HEK293T (cell line): ENCODE results near the gene TCEAL4.

ENCODE experiments used
- ARNT ChIP-seq: fragments of 450-650 bp; IDR thresholded peaks from 2 replicates; pipeline ENCODE4 v1.6.1; 2017; ENCODE audit warnings: mild to moderate bottlenecking
- BHLHE40 ChIP-seq: fragments of 450-650 bp; IDR thresholded peaks from 2 replicates; pipeline ENCODE4 v1.6.1; 2016; ENCODE audit warnings: mild to moderate bottlenecking, moderate library complexity, borderline replicate concordance
- CTBP1 ChIP-seq: fragments of 450-650 bp; IDR thresholded peaks from 2 replicates; pipeline ENCODE4 v1.6.1; 2016; ENCODE audit warnings: borderline replicate concordance
- FOXA1 ChIP-seq: fragments of 450-650 bp; IDR thresholded peaks from 2 replicates; pipeline ENCODE4 v1.6.1; 2016; ENCODE audit warnings: mild to moderate bottlenecking
- FOXM1 ChIP-seq: fragments of 450-650 bp; IDR thresholded peaks from 2 replicates; pipeline ENCODE4 v1.6.1; 2017; ENCODE audit warnings: mild to moderate bottlenecking, borderline replicate concordance
- L3MBTL2 ChIP-seq: fragments of 450-650 bp; conservative IDR thresholded peaks from 2 replicates; pipeline ENCODE4 v1.6.1; 2016; ENCODE audit warnings: mild to moderate bottlenecking
- SP1 ChIP-seq: fragments of 450-650 bp; IDR thresholded peaks from 2 replicates; pipeline ENCODE4 v1.6.1; 2017
- TARDBP ChIP-seq: fragments of 450-650 bp; IDR thresholded peaks from 2 replicates; pipeline ENCODE4 v1.6.1; 2016

DNA sequence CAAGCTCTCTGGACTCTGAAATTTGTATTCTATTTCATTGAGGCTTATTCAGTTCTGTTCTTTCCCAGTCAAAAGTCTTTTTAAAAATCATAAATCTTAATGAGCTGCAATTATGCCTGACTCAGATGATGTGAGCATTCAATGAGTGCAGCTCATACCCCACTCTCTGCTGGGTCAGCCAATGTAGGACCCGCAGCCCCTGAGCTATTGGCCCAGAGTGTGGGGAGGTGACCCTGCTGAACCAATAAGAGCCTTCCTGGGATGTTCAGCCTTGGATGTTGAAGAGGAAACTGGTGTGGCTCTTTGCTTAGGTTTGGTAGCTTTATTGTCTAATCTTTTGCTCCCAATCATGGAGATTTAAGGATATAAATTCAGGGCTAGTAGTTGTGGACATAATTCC is 12.1 kb upstream of the TCEAL4 start:
- TF ChIP-seq FOXA1 (no peak), CTBP1 (no peak), BHLHE40 (no peak), L3MBTL2 (no peak), SP1 (no peak), TARDBP (no peak), ARNT (no peak), FOXM1 (no peak)
